HG03378 (cell line): Measurements from ENCODE around the gene L3MBTL2.
A peak's percentile ranks its signal among the peaks of the same experiment; 100 is the strongest.
"Not testable (repeated sequence)": the region's sequence is repeated elsewhere in the genome, so short reads cannot be mapped to it uniquely, and the experiment has no call there.

Experiments used
- ATAC-seq: cut with Tn5 transposase; IDR thresholded peaks from one replicate; pipeline ENCODE4 v1.9.1; 2021; ENCODE audit warnings: mild to moderate bottlenecking, moderate library complexity; ENCODE audit not compliant: unreplicated experiment

L3MBTL2 gene

GRCh38 chr22:41204992-41205900, at the start of gene L3MBTL2:
L3MBTL2 (plus strand) TSS chr22:41205312; CDS start chr22:41205363, 51 bp downstream.
- ATAC-seq: peak; percentile 87

- ATAC-seq: no peak
Observed at GRCh38 chr22:41157083-41157482, 48.0 kb upstream of the L3MBTL2 start.

- no peak for ATAC-seq
Observed at GRCh38 chr22:41169157-41169556, 36.0 kb upstream of the L3MBTL2 start.

GRCh38 chr22:41171996-41172395, 33.1 kb upstream of the L3MBTL2 start:
- no peak for ATAC-seq

- ATAC-seq: no peak
Observed at GRCh38 chr22:41175546-41175945, 29.6 kb upstream of the L3MBTL2 start.

GRCh38 chr22:41177040-41177621, 28.0 kb upstream of the L3MBTL2 start:
- no peak for ATAC-seq

- ATAC-seq: no peak
Observed at GRCh38 chr22:41177622-41178424, 27.3 kb upstream of the L3MBTL2 start.

GRCh38 chr22:41178425-41178975, 26.6 kb upstream of the L3MBTL2 start:
- ATAC-seq: no peak

GRCh38 chr22:41180362-41180761, 24.8 kb upstream of the L3MBTL2 start:
- ATAC-seq: not testable (repeated sequence)

- ATAC-seq: no peak
Observed at GRCh38 chr22:41180926-41181325, 24.2 kb upstream of the L3MBTL2 start.

- ATAC-seq: no peak
Observed at GRCh38 chr22:41181349-41182241, 23.5 kb upstream of the L3MBTL2 start.

- no peak for ATAC-seq
Observed at GRCh38 chr22:41184679-41185078, 20.4 kb upstream of the L3MBTL2 start.

- no peak for ATAC-seq
Observed at GRCh38 chr22:41191467-41191866, 13.6 kb upstream of the L3MBTL2 start.

- ATAC-seq: no peak
Observed at GRCh38 chr22:41193829-41194228, 11.3 kb upstream of the L3MBTL2 start.

- ATAC-seq: no peak
Observed at GRCh38 chr22:41197038-41197972, 7.8 kb upstream of the L3MBTL2 start.

GRCh38 chr22:41198027-41198580, 7.0 kb upstream of the L3MBTL2 start:
- no peak for ATAC-seq

- ATAC-seq: no peak
Observed at GRCh38 chr22:41201141-41201540, 4.0 kb upstream of the L3MBTL2 start.

- ATAC-seq: no peak
Observed at GRCh38 chr22:41203118-41203517, 2.0 kb upstream of the L3MBTL2 start.

GRCh38 chr22:41204066-41204465, 1.0 kb upstream of the L3MBTL2 start:
- ATAC-seq: no peak
